CD14-positive monocyte (primary cell): ENCODE measurements around the gene COBLL1. TPM values are rescaled to one million over a fixed set of nuclear protein-coding genes. Genes with fewer than 3 reads are reported as not detected.

ENCODE experiments used
- DNase-seq, 3 donors: peaks; one replicate each; pipeline ENCODE4 v3.0.0-alpha.2; 2011 to 2022
- H2AFZ ChIP-seq: 2 replicates; pipeline ENCODE4 v1.6.0; 2012; ENCODE audit warnings: mild to moderate bottlenecking, low read depth, low read length, inconsistent platforms; ENCODE audit not compliant: insufficient read depth, poor library complexity, severe bottlenecking
- H3K27ac ChIP-seq, 2 donors: 1 replicate in 1 of 2; 2 replicates in 1 of 2; pipeline ENCODE4 v1.5.1; 2012 to 2013; ENCODE audit warnings: low read length in 2 of 2, control low read depth in 1 of 2, inconsistent platforms in 1 of 2, low read depth in 1 of 2, mild to moderate bottlenecking in 1 of 2
- H3K27me3 ChIP-seq, 2 donors: one replicate each; pipeline versions ENCODE4 v1.6.0 to v1.6.1; 2011 to 2013; ENCODE audit warnings: low read length in 2 of 2; ENCODE audit not compliant: control insufficient read depth in 2 of 2, insufficient read depth in 2 of 2
- H3K36me3 ChIP-seq, 2 donors: replicated peaks in 1 of 2; 1 replicate in 1 of 2; 2 replicates in 1 of 2; pipeline versions ENCODE4 v1.5.1 to v1.6.1; 2012 to 2013; ENCODE audit warnings: low read length in 2 of 2, control low read depth in 1 of 2, inconsistent platforms in 1 of 2, mild to moderate bottlenecking in 1 of 2; ENCODE audit not compliant: insufficient read depth in 2 of 2, control insufficient read depth in 1 of 2
- H3K4me1 ChIP-seq, 2 donors: 1 replicate in 1 of 2; 2 replicates in 1 of 2; pipeline versions ENCODE4 v1.5.1 to v1.6.1; 2012 to 2013; ENCODE audit warnings: low read length in 2 of 2, control low read depth in 1 of 2, inconsistent platforms in 1 of 2, mild to moderate bottlenecking in 1 of 2, moderate library complexity in 1 of 2; ENCODE audit not compliant: insufficient read depth in 2 of 2, control insufficient read depth in 1 of 2
- H3K4me2 ChIP-seq: replicated peaks from 2 replicates; pipeline ENCODE3; 2012; ENCODE audit warnings: low read length, moderate library complexity, mild to moderate bottlenecking; ENCODE audit not compliant: poor library complexity, severe bottlenecking; ENCODE audit errors: extremely low read depth
- H3K4me3 ChIP-seq, 3 experiments: fragments of 200-600 bp in 1 of 3; sonication (generic) in 1 of 3; replicated peaks in 1 of 3; 1 replicate in 2 of 3; 2 replicates in 1 of 3; pipeline ENCODE4 v1.5.1; 2011 to 2013; ENCODE audit warnings: low read length in 3 of 3, mild to moderate bottlenecking in 3 of 3, control low read depth in 2 of 3, low read depth in 2 of 3, inconsistent platforms in 1 of 3, moderate library complexity in 1 of 3
- H3K79me2 ChIP-seq: 2 replicates; pipeline ENCODE4 v1.6.0; 2012; ENCODE audit warnings: mild to moderate bottlenecking, control low read depth, inconsistent platforms, low read length, moderate library complexity; ENCODE audit not compliant: insufficient read depth
- H3K9ac ChIP-seq: 2 replicates; pipeline ENCODE4 v1.6.0; 2017; ENCODE audit warnings: low read length, mild to moderate bottlenecking; ENCODE audit not compliant: insufficient read depth, poor library complexity, severe bottlenecking
- H3K9me3 ChIP-seq, 2 donors: replicated peaks in 1 of 2; 1 replicate in 1 of 2; 2 replicates in 1 of 2; pipeline versions ENCODE4 v1.5.1 to v1.6.1; 2012 to 2013; ENCODE audit warnings: low read length in 2 of 2, control low read depth in 1 of 2; ENCODE audit not compliant: control insufficient read depth in 1 of 2, insufficient read depth in 1 of 2
- H4K20me1 ChIP-seq: 2 replicates; pipeline ENCODE4 v1.6.0; 2012; ENCODE audit warnings: mild to moderate bottlenecking, low read length, control low read depth, moderate library complexity; ENCODE audit not compliant: insufficient read depth
- H3K27ac Mint-ChIP-seq, 7 donors: one replicate each; pipeline ENCODE4 v1.8.0; 2020; ENCODE audit warnings: mild to moderate bottlenecking in 7 of 7, mixed read lengths in 7 of 7, moderate library complexity in 6 of 7, inconsistent platforms in 2 of 7
- H3K27me3 Mint-ChIP-seq, 3 donors: one replicate each; pipeline ENCODE4 v1.8.0; 2021 to 2022; ENCODE audit warnings: low read depth in 3 of 3, mild to moderate bottlenecking in 3 of 3, mixed read lengths in 3 of 3, moderate library complexity in 3 of 3, inconsistent platforms in 1 of 3
- H3K36me3 Mint-ChIP-seq, 2 donors: one replicate each; pipeline ENCODE4 v1.8.0; 2020; ENCODE audit warnings: mixed read lengths in 2 of 2, inconsistent platforms in 1 of 2, mild to moderate bottlenecking in 1 of 2
- H3K4me1 Mint-ChIP-seq: one replicate; pipeline ENCODE4 v1.8.0; 2020; ENCODE audit warnings: mild to moderate bottlenecking, mixed read lengths
- H3K4me3 Mint-ChIP-seq, 2 donors: one replicate each; pipeline ENCODE4 v1.8.0; 2020; ENCODE audit warnings: mild to moderate bottlenecking in 2 of 2, mixed read lengths in 2 of 2, moderate library complexity in 1 of 2
- H3K9me3 Mint-ChIP-seq, 7 donors: one replicate each; pipeline ENCODE4 v1.8.0; 2020 to 2022; ENCODE audit warnings: mixed read lengths in 7 of 7, mild to moderate bottlenecking in 6 of 7, moderate library complexity in 6 of 7, inconsistent platforms in 2 of 7
- WGBS: methylation state at CpG from one replicate; pipeline ENCODE4 v1.1.5; 2013; ENCODE audit warnings: missing lambda C conversion rate; ENCODE audit not compliant: insufficient coverage; 5-methylcytosine and 5-hydroxymethylcytosine counted together
- intact Hi-C, 2 donors: fragments of 100-400 bp; cut with micrococcal nuclease; formaldehyde crosslinking; loops; one replicate each; pipeline versions ENCODE4 v1.15.0 to v1.15.1; 2023
- polyA plus RNA-seq, 3 donors: library from polyadenylated mRNA; depleted of rRNA in 1 of 3; unstranded in 2 of 3; stranded (reverse) in 1 of 3; fragments of 300-500 nt in 2 of 3; fragments of >200 nt in 1 of 3; fragmentation: Illumina TruSeq in 2 of 3; gene quantifications; 1 replicate in 2 of 3; 2 replicates in 1 of 3; pipeline ENCODE4 v1.2.3, GENCODE V29; 2012 to 2021
- TF ChIP-seq, protein P1 (sequence below): fragments of 200-600 bp; IDR thresholded peaks from one replicate; pipeline ENCODE4 v1.8.0; 2022; ENCODE audit warnings: antibody characterized with exemption, mild to moderate bottlenecking

Gene COBLL1
- polyA plus RNA-seq, 3 donors, result 0.18 to 0.54 (median 0.24) TPM

DNA sequence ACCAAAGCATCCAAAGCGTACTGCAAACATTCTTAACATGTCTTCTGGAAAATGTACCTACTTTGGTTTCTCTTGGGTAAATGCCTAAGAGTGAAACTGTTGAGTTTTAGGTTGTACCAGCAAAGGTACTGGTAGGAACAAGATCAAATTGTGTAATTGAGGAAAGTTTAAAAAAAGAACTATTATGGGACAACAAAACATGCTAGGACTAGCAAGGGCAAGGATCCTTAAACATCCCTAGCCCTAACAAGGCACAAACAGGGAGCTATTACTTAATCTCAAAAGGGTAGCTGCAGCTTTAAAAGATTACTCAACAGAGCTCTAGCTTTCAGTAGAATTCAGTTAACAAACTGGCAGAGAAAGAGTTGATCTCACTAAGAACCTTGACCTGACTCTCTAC, 164.4 kb downstream of the COBLL1 start:
- TF ChIP-seq, protein P1, sequence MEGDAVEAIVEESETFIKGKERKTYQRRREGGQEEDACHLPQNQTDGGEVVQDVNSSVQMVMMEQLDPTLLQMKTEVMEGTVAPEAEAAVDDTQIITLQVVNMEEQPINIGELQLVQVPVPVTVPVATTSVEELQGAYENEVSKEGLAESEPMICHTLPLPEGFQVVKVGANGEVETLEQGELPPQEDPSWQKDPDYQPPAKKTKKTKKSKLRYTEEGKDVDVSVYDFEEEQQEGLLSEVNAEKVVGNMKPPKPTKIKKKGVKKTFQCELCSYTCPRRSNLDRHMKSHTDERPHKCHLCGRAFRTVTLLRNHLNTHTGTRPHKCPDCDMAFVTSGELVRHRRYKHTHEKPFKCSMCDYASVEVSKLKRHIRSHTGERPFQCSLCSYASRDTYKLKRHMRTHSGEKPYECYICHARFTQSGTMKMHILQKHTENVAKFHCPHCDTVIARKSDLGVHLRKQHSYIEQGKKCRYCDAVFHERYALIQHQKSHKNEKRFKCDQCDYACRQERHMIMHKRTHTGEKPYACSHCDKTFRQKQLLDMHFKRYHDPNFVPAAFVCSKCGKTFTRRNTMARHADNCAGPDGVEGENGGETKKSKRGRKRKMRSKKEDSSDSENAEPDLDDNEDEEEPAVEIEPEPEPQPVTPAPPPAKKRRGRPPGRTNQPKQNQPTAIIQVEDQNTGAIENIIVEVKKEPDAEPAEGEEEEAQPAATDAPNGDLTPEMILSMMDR, result no peak
- Mint-ChIP-seq H3K27ac (no peak overlapping the region), H3K36me3 (no peaks in the 10 kb centered on the region), H3K4me3 (no peak overlapping the region), H3K4me1 (no peaks in the 10 kb centered on the region), H3K27me3 (no peaks in the 10 kb centered on the region), H3K9me3 (peaks cover 0 to 8% (median 2%) of the 10 kb centered on the region in 7 donors)
- no CpG with 5 or more reads among the region's 1 CpG for WGBS
- H3K4me1 ChIP-seq, result no peaks in the 10 kb centered on the region
- H4K20me1 ChIP-seq, result no peaks in the 10 kb centered on the region
- H3K27ac ChIP-seq, result no peak overlapping the region
- no peak overlapping the region for H2AFZ ChIP-seq
- no peaks in the 10 kb centered on the region for H3K36me3 ChIP-seq
- no peaks in the 10 kb centered on the region for H3K27me3 ChIP-seq
- intact Hi-C loops, result no loop called here
- H3K4me2 ChIP-seq, result no peak overlapping the region
- H3K9me3 ChIP-seq, result no peaks in the 10 kb centered on the region
- H3K9ac ChIP-seq, result no peak overlapping the region
- no peak for DNase-seq
- H3K4me3 ChIP-seq, result no peak overlapping the region
- H3K79me2 ChIP-seq, result no peaks in the 10 kb centered on the region

DNA sequence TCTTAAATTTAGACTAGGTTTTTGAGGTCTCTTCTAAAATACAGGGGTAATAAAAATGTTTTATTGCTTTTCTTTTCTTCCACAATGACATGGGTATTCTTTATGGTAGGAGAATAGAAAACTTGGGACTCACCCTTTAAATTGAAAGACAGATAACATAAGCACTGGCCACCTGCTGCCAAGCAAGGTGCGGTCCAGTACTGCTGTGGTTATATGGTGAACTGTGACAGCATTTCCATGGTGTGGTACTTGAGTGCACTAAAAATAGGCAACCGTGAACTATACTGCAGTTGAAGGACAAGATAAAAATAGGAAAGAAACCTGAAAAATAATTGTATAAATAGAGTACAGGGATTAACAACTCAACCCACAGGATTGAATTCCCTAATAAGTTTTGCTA, 165.9 kb downstream of the COBLL1 start:
- TF ChIP-seq, protein P1, result no peak
- no peaks in the 10 kb centered on the region for H3K79me2 ChIP-seq
- Mint-ChIP-seq H3K27ac (no peak overlapping the region), H3K36me3 (no peaks in the 10 kb centered on the region), H3K4me1 (no peaks in the 10 kb centered on the region), H3K27me3 (no peaks in the 10 kb centered on the region), H3K4me3 (no peak overlapping the region), H3K9me3 (peaks cover 0 to 8% (median 2%) of the 10 kb centered on the region in 7 donors)
- H3K4me2 ChIP-seq, result no peak overlapping the region
- H3K4me1 ChIP-seq, result no peaks in the 10 kb centered on the region
- no peak overlapping the region for H2AFZ ChIP-seq
- no peak overlapping the region for H3K27ac ChIP-seq
- H3K27me3 ChIP-seq, result no peaks in the 10 kb centered on the region
- no peak overlapping the region for H3K9ac ChIP-seq
- no peaks in the 10 kb centered on the region for H3K36me3 ChIP-seq
- H3K4me3 ChIP-seq, result no peak overlapping the region
- H4K20me1 ChIP-seq, result no peaks in the 10 kb centered on the region
- H3K9me3 ChIP-seq, result no peaks in the 10 kb centered on the region
- WGBS, result no CpG with 5 or more reads among the region's 2 CpGs
- no peak for DNase-seq
- intact Hi-C loops, result no loop called here
